CMK (cell line): ENCODE results near the gene NELL1.
"Not testable (repeated sequence)": the region's sequence is repeated elsewhere in the genome, so short reads cannot be mapped to it uniquely, and the experiment has no call there.

Experiments used
- DNase-seq: peaks from one replicate; pipeline ENCODE4 v3.0.0-alpha.2; 2010; ENCODE audit warnings: low read depth

NELL1 gene

DNA sequence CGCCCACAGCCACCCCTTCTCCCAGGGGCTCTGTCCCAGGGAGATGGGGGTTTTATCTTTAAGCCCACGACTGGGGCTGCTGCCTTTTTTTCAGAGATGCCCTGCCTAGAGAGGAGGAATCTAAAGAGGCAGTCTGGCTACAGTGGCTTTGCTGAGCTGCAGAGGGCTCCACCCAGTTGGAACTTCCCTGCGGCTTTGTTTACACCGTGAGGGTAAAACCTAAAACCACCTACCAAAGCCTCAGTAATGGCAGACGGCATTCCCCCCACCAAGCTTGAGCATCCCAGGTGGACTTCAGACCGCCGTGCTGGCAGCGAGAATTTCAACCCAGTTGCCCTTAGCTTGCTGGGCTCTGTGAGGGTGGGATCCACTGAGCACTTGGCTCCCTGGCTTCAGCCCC is 535.8 kb downstream of the NELL1 start:
- no peak for DNase-seq

DNA sequence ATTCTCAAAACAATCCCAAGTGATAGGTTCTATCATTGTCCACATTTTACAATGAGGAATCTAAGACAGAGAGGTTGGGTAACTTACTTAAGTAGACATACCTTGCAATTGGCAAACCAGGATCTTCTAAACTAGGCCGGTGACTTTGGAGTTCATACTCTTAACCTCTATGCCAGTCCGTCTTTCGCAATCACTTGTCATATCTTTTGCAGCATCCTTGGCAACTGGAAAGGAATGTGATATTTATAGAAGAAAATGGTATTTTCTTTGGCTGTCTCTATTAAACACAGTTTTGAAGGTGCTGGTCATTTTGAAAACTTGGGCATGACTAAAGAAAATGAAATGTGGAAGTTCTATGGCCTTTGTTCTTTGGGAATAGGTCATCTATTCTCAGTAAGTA is 556.5 kb downstream of the NELL1 start:
- no peak for DNase-seq

DNA sequence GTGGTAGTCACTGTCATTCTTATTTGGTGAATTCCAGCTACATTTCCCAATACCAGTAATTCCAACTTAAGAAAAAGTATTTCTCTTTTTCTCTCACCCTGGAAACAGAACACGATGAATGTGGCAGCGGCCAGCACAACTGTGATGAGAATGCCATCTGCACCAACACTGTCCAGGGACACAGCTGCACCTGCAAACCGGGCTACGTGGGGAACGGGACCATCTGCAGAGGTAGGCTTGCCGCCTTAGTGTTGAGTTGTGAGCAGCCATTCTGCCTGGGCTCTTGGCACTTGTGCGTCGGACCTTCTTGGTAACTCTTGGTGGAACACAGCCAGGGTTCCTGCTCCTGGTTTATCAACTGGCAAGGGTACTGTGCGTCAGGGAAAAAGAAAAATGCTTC is 559.8 kb downstream of the NELL1 start:
- no peak for DNase-seq

DNA sequence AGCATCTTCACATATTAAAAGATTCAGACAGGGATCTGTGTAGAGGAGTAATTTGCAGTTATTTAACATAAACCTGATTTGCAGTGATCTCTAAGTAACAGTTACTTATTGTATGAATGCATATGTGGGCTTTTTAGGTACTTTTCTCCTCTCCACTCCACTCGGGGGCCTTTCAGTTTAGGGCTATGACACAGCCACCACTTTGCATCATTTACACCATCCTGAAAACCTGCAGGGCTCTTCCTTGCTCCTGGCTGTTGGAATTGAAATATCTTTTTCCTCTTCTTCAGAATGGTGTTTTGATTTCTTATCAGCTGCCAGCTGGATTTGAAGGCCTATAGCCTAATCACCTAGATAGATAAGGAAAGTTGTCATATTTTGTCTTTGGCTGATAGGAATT is 580.8 kb downstream of the NELL1 start:
- no peak for DNase-seq

DNA sequence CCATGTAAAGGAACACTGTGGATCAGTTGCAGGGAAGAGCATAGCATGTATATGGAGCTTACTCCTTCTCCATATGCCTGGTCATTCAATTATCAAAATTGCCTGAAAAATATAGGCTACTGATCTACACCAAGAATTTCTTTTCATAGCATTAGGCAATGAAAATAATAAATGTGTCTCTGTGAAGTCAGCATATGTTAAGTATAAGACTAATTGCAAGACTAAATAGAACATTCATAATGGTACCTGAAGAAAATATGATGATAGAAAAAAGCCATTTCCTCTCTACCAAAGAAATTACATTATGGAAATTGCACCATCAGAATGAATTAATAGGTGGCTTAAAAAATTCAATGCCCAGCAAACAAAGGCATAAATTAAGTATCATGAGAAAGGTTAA is 584.7 kb downstream of the NELL1 start:
- DNase-seq: no peak

DNA sequence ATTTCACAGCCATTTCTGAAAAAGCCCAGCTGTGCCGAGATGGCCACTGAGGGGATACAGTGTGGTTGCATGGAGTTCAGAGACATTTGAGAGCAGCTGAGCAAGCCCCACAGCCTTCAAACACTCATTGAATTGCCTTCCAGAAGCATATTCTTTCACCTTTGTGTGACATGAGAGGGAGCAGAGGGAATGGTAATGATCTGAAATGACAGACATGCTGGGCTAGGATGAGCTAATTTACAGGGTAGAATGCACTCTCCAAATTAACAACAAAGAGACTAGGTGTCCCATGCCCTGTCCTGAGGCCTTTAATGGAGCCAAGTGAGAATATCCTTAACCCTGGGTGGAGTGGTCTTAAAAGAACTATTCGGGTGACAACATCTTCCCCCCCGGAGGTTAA is 585.4 kb downstream of the NELL1 start:
- no peak for DNase-seq

DNA sequence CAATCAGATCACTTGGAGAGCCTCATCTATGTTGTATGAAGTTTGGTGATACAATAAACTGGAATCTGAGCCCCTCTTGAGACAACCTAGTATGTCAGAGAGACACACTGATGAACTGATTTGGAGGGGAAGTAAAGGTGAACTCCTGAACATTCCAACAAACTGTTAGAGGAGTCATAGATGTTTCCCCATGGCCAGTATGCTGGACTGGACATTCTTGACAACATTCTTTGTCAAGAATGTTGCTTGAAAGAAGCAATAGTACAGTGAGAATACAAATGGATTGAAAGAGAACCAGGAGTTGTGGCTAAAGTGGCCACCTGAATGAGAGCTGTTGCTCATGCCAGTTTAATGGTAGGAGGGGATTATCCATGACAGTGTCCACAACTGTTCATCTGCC is 588.1 kb downstream of the NELL1 start:
- DNase-seq: no peak

DNA sequence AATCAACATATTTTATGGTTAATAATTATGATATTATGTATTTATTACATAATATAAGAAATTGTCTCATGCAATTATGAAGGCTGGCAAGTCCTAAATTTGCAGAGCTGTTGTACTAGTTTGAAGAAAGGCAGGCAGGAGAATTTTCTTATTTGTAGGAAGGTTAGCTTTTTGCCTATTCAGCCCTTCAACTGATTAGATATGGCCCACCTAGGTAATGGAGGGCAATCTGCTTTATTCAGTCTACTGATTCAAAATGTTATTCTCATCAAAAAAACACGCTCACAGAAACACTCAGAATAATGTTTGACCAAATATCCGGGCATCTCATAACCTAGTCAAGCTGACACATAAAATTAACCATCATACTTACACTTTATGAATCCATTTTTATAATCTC is 589.0 kb downstream of the NELL1 start:
- DNase-seq: no peak

DNA sequence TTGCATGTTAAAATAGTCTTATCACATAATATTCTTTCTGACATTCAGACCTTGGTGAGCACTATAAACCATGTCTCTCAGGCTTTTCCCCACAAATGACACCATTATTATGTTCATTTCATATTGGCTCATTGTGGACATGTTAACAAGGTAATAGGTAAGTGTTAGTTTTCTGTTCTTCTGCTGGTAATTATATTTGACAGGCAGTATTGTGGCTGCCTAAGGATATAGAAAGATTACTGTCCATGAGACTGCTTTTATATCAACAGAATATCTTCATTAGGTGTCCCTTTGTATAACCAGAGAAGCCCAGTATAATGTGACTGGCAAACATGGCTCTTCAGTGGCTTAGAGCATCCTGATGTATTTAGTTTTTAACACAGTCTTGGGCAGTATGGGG is 590.7 kb downstream of the NELL1 start:
- DNase-seq: no peak

DNA sequence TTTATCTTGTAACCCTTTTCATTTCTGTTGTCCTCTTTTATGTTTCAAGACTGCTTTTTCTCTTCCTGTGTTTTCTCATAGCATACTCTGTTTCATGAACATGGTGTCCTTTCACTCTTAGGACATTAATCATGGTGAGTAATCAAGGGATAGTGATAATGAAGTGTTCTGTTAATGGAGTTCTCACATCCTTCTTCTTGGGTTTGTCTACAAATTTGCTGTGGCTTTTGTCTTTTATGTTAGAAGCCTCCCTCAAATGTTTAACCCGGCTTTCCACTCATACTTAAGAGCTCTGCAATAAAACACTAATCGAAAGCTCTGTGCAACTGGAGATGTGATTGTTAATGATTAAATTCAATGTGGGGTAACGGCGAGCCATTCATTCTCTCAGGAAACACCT is 593.6 kb downstream of the NELL1 start:
- no peak for DNase-seq

DNA sequence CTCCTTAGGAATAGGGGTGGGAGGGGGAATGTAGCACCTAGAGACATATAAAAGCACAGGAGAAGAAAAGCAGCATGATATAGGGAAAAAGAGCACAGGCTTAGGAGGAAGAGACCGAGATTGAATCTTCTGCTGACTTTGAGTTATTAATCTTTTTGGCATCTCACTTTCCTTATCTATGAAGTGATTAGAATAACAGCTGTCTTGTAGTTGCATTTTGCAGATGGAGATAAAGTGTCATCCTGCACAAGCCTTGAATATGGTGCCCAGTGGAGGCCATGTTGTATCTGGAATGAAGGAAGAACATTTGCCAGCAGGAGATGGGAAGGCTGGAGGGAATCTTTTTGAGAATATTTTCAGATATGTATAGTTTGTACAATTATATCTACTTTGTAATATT is 594.7 kb downstream of the NELL1 start:
- DNase-seq: no peak

DNA sequence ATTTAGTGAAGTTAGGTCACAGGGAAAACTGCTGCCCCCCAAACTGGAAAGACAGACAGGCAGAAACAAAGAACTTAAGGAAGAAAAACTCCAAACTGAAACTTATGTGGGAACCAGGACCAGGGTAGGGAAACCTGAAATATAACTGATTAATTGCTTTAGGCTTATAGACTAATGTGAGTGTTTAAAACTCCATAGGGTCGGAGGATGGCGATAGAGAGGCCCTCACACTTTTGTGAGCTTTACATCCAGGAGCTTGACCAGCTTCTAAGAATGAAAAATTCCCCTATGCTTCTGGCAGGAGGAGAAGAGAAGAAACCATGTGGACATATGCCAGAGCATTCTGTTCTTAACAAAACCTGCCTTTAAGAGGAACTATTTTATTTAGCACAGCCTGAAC is 598.6 kb downstream of the NELL1 start:
- no peak for DNase-seq

DNA sequence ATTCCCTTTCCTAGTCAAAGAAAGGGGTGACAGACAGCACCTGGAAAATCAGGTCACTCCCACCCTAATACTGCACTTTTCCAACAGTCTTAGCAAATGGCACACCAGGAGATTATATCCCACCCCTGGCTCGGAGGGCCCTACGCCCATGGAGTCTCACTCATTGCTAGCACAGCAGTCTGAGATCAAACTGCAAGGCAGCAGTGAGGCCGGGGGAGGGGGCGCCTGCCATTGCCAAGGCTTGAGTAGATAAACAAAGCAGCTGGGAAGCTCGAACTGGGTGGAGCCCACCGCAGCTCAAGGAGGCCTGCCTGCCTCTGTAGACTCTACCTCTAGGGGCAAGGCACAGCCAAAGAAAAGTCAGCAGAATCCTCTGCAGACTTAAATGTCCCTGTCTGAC is 602.8 kb downstream of the NELL1 start:
- not testable (repeated sequence) for DNase-seq

DNA sequence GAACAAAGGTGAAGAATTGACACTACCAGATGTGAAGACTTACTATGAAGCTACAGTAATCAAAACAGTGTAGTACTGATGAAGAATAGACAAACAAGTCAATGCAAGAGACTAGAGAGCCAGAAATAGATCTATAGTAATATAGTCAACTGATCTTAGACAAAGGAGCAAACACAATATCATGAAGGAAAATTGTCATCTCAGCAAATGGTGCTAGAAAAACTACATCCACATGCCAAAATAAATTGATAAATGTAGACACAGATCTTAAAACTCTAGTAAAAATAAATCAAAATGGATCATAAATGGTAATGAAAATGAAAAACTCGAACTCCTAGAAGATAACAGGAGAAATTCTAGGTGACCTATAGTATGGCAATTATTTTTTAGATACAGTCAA is 609.5 kb downstream of the NELL1 start:
- no peak for DNase-seq

DNA sequence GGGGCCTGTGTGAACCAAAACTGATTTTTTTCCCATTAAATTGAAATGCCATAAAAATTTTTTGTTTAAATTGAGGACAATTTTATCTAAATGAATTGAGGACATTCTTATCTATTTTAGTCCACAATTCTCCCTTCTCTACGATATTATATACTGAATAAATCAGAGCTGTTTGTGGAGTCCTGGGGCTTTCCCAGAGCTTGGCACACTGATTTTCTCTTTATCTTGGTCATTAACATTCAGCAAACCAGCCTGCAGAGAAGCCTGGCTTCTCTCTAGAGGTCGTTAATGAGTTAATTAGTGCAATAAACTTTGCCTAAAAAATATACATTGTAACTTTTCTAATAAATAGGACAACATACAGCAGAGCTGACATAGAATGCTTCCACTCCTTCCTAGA is 615.7 kb downstream of the NELL1 start:
- no peak for DNase-seq

DNA sequence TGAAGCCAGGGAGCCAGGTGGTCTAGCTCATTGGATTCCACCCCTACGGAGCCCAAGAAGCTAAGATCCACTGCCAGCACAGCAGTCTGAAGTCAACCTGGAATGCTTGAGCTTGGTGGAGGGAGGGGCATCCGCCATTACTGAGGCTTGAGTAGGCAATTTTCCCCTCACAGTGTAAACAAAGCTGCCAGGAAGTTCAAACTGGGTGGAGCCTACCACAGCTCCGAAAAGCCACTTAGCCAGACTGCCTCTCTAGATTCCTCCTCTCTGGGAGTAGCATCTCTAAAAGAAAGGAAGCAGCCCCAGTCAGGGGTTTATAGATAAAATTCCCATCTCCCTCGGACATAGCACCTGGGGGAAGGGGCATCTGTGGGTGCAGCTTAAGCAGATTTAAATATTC is 620.3 kb downstream of the NELL1 start:
- DNase-seq: no peak

DNA sequence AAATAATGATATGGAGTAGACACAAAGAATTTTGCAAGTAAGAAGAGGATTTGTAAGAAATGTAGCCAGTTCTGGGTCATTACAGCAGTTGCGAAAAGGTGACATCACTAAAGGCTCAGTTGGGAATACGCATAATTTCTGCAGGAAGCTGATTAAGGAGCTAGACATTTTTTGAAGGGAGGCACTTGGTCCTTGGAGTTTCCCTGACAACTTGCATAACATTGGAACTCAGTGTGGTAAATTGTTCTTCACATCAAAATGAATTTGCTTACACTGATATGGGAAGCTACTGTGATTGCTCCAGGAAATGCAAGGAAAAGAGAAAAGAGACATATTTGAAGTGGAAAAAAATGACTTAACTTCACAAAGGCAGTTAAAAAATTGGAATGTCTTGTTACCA is 626.1 kb downstream of the NELL1 start:
- DNase-seq: no peak

DNA sequence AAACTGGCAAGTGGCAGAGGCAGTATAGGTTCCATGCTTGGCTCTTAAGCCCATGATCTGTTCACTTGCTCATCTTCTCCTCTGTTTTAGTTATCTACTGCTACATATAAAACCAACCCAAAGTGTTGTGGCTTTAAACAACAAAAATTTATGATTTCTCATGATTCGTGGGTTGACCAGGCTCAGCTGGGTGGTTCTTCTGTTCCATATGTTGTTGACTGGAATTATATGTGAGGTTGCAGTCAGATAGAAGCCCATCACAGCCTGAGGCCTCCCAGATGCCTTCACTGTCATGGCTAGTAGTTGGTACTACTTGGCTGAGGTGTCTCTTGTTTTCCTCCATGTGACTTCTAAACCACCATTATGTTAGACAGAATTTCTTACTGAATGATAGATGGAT is 632.6 kb downstream of the NELL1 start:
- DNase-seq: no peak

DNA sequence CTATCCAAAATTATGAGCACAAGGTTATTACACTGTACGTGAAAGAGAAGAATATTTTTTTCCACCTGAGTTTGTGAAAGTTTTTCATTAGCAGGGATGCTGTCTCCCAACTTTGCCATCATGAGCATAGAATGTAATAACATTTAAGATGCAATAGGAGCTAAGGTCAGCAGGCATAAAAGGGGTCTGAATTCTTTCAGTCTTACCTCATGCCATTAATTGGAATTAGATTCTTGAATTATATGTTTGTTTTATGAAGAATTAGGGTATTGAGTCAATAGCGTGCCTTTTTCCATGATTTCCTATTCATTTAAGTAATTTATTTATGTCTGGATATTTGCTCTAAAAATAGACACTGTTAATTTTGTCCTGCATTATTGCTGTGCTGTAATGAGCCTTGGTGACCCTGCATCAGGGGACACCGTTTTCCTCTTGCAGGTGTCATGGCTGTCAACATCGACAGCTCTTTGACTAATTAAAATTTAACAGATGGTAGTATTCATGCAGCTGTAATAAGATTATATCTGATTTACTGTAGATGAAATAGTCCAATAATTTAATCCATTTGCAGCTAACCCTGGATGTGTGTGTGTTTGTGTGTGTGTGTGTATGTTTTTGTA is 637.5 kb downstream of the NELL1 start:
- DNase-seq: no peak

DNA sequence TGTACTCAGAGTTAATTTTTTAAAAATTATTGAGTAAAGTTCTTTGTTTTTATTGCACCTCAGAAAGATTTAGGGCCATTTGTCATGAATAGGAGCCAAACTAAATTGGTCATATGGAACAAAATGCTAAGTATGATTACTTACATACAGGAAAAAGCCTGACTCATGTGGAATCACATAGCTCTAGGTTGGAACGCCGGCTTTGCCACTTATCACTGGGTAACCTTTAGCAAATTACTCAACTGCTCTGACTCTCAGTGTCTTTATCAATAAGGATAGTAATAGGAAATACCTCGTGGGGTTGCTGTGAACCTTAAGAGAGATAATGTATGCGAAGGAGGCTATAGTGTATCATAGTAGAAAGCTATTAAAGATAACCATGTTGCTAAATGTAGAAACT is 638.5 kb downstream of the NELL1 start:
- DNase-seq: no peak

DNA sequence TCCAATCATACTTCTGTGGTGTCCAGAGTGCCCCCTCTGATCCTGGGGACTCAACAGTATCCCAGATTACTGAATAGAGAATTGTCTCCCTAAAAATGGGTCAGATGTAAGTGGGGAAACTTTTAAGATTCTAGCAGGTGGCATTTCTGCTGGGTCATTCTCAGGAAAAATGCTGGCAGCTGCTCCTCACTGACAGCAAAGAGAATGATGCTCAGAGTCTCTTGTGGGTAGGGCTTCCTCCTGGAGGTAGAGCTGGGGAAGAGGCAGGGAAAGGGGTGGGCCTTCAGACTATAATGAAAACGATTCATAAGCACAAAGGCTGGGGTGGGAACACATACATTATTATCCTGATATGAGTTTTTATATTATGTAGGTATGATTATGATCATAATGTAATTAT is 647.2 kb downstream of the NELL1 start:
- no peak for DNase-seq

DNA sequence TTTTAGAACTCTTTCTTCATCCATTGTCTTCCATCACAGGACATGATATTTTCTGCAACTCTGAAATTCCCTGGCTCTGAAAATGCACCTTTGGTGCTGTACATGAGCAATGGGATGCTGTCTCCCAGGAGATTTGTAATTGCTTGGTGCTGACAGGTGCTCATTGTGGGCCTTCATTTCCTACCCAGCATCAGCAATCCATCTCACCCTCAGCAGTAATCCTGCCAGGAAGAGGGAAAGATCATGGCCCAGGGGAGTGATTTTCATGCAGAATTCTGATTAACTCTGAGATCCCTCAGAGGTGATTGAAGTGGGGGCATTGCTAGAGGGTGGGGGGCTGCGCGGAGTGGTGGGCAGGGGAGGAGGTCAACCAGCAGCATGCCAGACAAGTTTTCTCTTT is 651.7 kb downstream of the NELL1 start:
- no peak for DNase-seq

DNA sequence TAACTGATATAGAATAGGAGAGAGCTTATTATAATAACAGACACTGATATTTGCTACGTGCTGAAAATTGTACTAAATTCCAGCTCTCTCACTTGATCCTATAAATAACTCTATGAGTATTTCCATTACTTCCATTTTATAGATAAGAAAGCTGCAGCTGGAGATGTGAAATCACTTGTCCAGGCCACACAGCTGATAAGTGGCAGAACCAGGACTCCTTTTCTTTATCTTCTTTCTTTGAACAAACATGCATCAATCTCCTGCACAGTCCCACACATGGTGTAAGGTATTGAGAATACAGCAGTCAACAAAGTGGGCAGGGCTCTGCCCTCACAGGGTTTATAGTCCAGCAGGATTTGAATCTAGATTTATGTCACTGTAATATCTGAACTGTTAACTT is 652.1 kb downstream of the NELL1 start:
- no peak for DNase-seq

DNA sequence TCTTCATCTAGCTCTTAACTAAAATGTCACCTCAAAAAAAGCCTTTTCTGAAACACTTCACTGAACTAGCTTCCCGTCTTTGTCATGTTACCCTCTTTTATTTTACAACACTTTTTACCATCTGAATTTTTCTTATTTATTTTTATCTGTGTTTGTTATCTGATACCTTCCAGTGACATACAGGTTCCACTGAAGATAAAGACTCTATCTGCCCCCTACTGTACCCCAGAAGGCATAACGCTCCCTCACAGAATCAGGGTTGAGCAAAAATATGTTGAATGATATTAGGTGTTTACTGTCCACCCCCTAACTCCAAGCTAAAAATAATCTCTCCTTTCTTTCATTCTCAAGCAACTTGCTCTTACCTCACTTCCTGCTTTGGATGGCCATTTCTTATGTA is 654.2 kb downstream of the NELL1 start:
- DNase-seq: no peak

DNA sequence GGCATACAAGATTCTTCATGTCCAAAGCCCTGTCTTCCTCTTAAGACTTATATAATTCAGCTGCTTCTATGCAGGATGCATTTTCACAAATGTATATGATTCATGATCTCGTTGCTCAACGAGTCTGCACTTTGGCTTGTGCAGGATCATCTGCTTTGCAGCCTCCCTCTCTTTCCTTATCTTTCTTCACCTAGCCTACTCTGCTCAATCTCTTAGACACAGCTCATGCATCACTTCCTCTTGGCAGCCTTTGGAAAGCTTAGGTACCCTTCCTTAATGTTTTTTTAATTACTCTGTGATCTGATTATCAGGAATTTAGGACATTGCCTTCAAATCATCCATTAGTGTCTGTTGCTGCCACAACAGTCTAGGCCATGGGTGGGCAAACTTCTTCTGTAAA is 673.8 kb downstream of the NELL1 start:
- no peak for DNase-seq
